ENCODE data around the gene OSR1.

Gene OSR1

DNA sequence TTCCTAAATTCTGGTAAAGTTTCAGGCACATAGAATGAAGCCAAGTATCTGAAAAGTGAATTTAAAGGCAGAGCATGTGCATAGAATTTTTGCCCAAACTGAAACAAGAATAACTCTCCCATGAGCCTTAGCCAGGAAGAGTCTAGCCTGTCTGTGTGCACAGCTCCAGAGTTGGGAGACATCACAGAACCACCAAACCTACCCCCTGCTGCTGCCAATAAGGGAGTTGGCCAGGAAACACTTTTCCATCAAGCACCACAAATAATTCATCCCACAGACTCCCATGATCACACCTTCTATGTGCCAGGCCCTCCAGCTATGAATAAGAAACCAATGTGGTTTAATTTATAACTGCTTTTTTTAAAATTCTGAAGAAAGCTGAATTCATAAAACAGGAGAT is 27.0 kb downstream of the OSR1 start:
- no peak overlapping the region for H3K27ac ChIP-seq
- TF ChIP-seq ZFX (IDR thresholded peaks at IDR 0.05; ENCODE audit: borderline replicate concordance) = no peak
- TF ChIP-seq CTCF (IDR thresholded peaks at IDR 0.05) = no peak

DNA sequence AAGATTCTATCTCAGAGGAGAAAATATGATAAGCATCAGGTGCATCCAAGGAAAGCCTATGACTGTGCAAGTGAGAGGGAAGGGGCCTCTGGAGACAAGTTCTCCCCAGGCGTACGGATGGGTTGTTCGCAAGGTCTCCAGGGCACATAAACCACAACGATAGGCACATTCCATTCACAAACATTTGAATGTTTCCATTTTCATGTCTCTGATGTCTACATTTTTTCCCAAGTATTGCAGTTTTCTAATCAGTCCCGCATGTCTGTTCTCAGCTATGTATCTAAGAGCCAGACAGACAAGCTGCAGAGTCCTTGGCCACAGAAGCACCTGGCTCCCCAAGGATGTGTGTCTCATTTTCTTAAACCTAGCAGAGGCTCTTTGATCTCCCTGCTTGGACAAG is 28.0 kb downstream of the OSR1 start:
- TF ChIP-seq CTCF (IDR thresholded peaks at IDR 0.05) = no peak
- no peak for TF ChIP-seq ZFX (IDR thresholded peaks at IDR 0.05; ENCODE audit: borderline replicate concordance)
- H3K27ac ChIP-seq = no peak overlapping the region

GRCh38 chr2:19329445-19329844 is 29.0 kb downstream of the OSR1 start:
- TF ChIP-seq CTCF (IDR thresholded peaks at IDR 0.05) = no peak
- no peak for TF ChIP-seq ZFX (IDR thresholded peaks at IDR 0.05; ENCODE audit: borderline replicate concordance)

GRCh38 chr2:19327496-19327895 is 30.9 kb downstream of the OSR1 start:
- no peak for TF ChIP-seq CTCF (IDR thresholded peaks at IDR 0.05)
- TF ChIP-seq ZFX (IDR thresholded peaks at IDR 0.05; ENCODE audit: borderline replicate concordance) = no peak
- H3K27ac ChIP-seq = no peak overlapping the region

More at GRCh38 chr2:19329445-19329844, 29.0 kb downstream of the OSR1 start:
- H3K27ac ChIP-seq = no peak overlapping the region

- no peak overlapping the region for H3K27ac ChIP-seq
- TF ChIP-seq CTCF (IDR thresholded peaks at IDR 0.05) = no peak
- no peak for TF ChIP-seq ZFX (IDR thresholded peaks at IDR 0.05; ENCODE audit: borderline replicate concordance)
Observed at GRCh38 chr2:19321946-19322345, 36.5 kb downstream of the OSR1 start.

GRCh38 chr2:19320813-19321212 is 37.6 kb downstream of the OSR1 start:
- no peak overlapping the region for H3K27ac ChIP-seq
- TF ChIP-seq ZFX (IDR thresholded peaks at IDR 0.05; ENCODE audit: borderline replicate concordance) (no peak), CTCF (IDR thresholded peaks at IDR 0.05) (no peak)

GRCh38 chr2:19319698-19320097 is 38.7 kb downstream of the OSR1 start:
- TF ChIP-seq ZFX (IDR thresholded peaks at IDR 0.05; ENCODE audit: borderline replicate concordance) (no peak), CTCF (IDR thresholded peaks at IDR 0.05) (no peak)
- H3K27ac ChIP-seq = no peak overlapping the region

All from 22Rv1 (cell line).